Activated CD4-positive, CD25-positive, alpha-beta regulatory T cell treated with anti-CD3 and anti-CD28 coated beads, Interleukin-2, amount 50 U/mL, for 24 hours (primary cell): Measurements from ENCODE around the gene L3MBTL4.
"Not testable (repeated sequence)": the region's sequence is repeated elsewhere in the genome, so short reads cannot be mapped to it uniquely, and the experiment has no call there.

Experiments used
- ATAC-seq, 2 donors: fragments of 150-1000 bp; cut with Tn5 transposase; one replicate each; pipeline ENCODE4 v1.10.0; 2021; ENCODE audit warnings: mild to moderate bottlenecking in 1 of 2, moderate library complexity in 1 of 2

The L3MBTL4 gene

DNA sequence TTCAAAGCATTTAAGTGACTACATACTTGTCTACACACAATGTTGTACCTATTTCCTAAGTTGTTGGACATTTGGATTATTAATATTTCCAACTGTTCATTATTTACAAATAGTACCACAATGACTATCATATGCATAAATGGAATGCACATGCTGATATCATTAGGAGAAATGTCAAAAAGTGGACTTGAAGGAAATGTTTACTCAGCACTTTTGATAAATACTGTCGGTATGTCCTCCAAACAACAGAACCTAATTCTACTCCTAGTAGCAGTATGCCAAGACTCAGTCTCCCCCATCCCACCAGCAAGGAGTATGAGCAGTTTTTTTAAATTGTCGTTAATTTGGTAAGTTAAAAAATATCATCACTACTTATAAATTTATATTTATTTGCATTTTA, 116.8 kb downstream of the L3MBTL4 start:
- no peak for ATAC-seq

DNA sequence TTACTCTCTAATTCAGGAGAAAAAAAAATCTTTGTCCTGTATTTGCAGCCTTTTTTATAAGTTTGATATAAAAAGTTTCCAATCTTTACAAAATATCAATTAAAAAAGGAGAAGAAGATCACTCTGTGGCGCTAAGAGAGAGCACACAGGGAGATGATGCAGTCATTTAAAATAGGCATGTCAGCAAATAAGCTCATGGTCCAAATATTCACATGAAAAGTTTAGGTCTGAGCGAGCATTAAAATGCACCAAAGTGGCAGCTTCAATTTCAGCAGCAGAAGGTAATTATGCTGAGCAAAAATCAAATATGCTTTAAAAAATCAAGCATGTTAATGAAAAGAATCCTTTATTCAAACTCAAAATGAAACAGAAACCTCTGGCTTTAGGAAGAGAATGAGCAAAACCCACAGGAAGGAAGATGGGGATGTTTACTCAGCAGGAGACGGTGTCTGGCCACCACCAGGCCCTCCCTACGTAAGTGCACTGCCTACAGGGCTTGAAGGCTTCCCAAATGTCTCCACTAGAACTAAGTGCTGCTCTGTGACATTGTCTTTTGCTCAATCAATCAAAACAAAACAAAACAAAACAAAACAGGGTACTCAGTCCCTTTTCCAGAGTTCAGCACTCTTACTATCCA, 120.4 kb downstream of the L3MBTL4 start:
- no peak for ATAC-seq

DNA sequence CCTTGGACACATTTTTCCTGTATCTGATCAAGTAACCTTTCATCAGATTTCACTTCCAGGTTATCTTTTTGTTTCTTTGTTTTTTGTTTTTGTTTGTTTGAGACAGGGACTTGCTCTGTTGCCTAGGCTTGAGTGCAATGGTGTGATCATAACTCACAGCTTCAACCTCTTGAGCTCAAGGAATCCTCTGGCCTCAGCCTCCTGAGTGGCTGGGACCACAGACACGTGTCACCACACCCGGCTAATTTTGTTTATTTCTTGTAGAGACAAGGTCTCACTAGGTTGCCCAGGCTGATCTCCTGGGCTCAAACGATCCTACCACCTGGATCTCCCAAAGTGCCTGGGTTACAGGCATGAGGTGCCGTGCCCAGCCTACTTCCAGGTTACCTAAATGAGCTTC, 124.9 kb downstream of the L3MBTL4 start:
- no peak for ATAC-seq

DNA sequence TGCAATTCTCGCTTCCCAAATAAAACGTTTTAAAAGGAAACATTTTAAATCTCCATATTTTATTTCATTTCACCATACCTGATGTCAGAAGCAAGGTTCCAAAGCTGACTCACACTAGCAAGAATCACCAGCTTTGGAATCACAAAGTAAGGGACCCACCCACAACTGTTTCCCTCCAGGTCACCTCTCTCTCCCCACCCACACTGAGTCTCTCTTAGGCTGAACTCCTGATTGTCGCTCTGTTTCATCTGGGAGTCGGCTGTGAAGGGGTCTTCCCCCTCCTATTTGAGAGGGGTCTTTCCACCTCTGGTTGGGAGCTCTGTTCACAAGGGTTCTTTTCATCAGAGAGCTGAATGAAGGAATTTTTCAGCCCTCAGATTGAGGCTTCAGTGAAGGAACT, 128.1 kb downstream of the L3MBTL4 start:
- ATAC-seq, result no peak

DNA sequence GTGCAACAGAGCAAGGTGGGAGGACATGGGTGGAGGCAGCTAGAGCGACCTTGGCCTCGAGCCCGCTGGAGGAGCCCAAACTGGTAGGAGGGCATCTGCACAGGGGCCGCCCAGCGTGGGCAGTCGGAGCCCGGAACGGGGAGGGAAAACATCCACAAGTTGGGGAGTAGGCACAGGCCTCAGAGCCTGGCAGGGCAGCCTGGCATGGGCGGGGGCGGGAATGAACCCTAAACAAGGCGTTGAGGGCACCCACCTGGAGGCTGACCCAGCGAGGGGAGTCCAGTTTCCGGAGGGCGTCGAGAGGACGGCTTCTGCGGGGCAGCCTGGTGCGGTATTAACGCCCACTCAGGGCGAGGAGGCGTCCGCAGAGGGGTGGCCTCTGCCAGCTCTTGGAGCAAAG, 129.9 kb downstream of the L3MBTL4 start:
- no peak for ATAC-seq

DNA sequence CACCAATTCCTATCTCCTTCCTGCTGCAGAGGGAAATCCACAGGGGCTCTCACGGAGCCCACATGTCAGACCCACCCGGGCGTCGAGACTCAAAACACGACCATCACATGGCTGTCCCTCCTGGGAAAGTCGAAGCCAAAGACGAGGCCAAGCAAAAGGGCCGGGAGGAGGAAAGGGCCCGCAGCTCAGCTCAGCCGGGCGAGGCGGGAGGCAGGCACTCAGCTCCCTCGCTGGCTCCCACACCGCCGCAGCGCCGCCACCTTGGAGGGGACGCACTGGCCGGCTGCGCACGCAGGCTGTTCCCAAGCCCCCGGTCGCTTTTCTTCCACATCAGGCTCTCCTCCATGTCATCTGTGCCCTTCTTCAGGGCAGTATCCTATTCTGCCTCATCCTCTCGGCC, 130.4 kb downstream of the L3MBTL4 start:
- ATAC-seq, result no peak

DNA sequence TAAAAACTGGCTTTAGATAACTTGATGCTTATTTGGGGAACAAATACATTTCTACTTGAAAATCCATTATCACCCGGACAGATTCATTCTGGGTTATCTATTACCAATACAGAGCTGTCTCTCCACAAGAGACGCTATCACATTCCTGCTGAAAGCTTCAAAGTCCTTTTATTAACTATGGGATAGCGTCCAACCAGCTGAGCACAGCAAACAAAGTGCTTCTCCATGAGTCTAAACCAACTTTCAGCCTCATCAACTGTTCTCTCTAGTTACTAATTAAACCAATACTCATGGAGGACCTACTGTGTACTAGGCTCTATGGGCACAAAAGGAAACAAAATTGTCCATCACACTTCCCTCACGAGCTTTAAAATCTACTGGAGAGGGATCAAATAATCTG, 132.8 kb downstream of the L3MBTL4 start:
- ATAC-seq, result no peak

DNA sequence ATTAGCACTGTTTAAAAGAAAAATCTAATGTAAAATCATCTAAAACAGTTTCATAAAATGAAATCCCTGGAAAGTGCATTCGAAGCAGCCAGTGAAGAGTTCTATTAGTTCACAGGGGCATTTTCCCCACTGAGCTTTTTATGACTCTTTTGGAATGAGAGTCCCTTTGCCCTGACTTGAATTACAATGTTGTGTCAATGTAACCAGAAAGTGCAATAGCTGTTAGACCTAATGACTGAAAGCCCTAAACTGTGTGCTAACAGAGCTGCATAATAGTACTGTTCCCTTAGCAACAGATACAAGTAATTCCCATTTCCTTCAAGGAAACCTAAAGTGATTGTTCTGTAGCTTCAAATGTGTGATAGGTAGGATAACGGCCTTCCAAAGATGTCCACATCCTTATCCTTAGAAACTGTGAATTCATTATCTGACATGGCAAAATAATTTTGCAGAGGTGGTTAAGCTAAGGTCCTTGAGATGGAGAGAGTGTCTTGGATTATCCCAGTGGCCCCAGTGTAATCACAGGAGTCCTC, 134.4 kb downstream of the L3MBTL4 start:
- ATAC-seq, result no peak

DNA sequence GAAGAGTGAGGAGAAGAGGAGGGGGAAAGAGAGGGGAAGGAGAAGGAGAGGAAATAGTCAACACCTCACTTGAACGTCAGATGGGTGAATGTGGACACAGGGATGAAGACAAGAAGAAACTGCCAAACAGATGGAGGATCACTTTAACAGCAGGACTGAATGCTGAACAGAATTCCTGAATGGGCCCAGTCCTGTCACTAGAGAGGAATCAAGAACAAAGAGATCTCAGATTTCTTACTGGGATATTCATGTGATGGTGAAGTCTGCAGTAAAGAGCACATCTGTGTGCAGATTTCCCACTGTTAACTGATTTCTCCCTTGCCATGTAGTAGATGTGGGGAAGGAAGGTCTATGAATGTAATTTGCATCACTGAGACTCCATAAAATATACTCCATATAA, 135.4 kb downstream of the L3MBTL4 start:
- no peak for ATAC-seq

DNA sequence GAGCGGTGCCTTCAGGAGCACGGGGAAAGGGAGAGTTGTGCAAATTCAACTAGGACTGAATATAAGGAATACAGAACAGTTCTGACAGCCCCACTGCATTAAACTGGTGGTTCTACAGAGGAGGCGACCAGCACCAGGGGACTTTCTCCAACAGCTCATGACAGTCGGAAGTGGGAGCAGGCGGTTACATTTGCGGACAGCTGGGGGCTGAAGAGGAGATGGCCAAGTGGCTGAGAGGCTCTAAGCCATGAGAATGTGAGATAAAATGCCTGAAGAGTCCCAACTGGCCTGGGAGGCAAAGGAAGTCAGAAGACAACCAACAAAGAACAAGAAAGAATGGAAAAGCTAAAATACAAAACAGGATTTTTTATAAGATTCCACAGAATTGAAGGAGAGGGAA, 141.3 kb downstream of the L3MBTL4 start:
- ATAC-seq, result no peak

DNA sequence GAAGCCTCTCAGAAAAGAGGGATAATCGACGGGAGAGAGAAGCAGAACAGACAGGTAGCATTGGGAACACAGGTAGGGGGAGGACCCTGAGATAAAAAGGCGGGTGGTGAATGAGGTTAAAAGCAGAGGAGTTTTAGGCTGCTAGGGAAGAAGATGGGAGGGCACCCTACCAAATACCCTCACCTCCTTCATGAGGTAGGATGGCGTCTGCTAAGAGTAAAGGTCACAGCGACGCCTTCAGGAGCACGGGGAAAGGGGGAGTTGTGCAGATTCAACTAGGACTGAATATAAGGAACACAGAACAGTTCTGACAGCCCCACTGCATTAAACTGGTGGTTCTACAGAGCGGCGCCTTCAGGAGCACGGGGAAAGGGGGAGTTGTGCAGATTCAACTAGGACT, 142.6 kb downstream of the L3MBTL4 start:
- not testable (repeated sequence) for ATAC-seq

DNA sequence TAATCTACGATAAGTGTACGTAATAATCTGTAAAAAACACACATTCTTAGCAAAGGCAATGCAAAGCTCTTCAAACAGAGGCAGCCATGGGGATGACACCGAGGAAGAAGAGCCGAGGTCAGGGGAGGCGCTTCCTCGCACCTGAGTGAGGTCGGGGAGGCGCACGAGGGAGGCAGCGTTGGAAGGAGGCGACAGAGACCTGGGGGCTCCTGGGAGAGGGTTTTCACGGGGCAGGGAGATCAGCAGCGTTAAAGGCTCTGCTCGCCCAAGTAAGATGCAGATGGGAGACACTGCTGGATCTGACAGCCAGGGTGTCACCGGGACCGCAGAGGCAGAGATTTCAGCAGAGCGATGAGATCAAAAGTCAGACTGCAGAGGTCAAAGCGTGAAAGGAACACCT, 143.1 kb downstream of the L3MBTL4 start:
- no peak for ATAC-seq

DNA sequence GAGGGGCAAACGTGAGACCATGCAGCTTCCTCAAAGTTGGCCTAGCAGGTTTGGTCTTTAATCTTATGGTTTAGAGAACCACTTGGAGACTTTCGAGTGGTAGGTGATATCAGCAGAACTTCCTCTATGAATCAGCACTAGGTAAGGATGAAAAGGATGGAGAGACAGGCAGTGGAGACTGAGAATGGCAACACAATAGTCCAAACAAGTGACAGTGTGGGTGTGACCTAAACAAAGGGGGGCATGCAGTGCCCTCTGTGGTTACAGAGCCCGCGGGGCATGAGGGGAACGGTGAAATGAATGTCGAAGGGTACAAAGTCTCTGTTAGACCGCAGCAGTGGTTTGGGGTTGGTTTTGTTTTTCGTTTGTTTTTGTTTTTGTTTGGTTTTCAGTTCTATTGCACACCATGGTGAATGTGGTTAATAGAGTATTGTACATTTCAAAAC, 143.9 kb downstream of the L3MBTL4 start:
- ATAC-seq, result no peak

DNA sequence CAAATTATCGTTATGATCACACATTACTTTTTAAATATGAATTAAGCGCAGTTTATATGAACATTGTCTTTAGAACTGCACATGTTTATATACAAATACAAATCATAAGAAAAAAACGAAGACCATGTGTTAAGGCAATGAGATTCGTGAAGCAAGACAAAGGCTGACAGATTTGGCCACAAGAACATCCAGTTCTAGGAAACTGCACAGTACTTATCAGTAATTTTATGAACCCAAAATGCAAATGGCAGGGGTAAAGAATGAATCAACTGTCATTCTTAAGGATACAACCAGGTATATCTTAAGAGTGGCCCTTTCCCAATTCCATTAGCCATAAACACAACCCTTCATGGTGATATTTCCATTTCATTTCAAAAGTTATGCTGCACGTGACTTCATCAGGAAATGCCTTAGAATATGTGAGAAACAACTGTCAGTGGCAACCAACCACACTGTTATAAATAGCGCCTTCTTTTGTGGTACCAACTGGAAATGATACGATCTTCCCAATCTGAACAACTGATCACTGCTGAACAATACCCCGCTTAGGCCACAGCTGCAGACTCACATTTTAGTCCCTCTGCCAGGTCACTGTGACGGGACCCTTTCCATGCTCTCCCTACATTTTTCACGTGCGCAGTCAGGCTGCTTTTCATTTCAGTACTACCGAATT, 144.9 kb downstream of the L3MBTL4 start:
- no peak for ATAC-seq

DNA sequence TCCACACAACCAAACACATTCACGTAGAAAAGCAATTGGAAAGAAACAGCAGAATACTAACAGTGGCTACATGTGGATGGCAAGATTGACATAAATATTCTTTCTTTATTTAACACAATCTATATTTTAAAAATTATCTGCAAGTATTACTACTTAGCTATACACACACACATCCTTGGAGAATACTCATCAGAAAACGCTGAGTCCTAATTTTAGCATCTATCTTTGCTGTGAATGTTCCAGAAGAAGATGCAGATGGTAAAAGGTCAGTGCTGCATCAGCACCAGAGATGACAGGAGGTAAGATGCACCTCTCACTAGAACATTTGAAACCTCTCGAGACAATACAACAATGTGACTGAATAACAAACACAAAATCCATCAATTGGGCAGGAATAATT, 148.5 kb downstream of the L3MBTL4 start:
- ATAC-seq, result no peak

DNA sequence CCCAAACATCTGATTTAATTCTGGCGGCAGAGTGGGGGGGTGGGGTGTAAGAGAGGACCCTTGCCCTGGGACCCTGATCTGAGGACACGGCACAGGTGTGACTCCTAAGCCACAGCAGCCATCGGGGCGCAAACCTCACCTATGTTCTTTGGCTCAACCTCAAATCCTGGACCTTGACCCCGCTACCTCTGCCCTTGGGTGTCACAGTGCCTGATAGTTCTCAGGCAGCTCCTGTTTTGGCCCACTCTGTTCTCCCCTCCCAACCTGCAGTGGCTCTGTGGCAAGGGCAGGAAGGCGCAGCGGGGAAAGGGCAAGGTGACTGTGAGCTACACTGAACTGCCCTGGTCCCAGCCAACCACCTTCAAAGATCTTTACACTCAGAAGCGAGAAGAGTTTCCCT, 152.8 kb downstream of the L3MBTL4 start:
- no peak for ATAC-seq

DNA sequence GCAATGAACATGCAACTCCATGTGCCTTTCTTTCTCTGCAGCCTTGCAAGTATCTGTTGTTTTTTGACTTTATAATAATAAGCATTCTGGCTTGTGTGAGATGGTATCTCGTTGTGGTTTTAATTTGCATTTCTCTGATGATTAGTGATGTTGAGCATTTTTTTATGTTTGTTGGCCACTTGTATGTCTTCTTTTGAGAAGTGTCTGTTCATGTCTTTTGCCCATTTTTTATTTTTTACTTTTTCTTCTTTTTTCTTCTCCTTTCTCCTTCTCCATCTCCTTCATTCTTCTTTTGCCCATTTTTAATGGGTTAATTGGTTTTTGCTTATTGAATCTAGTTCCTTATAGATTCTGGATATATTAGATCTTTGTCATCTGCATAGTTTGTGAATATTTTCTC, 155.4 kb downstream of the L3MBTL4 start:
- ATAC-seq, result not testable (repeated sequence)

DNA sequence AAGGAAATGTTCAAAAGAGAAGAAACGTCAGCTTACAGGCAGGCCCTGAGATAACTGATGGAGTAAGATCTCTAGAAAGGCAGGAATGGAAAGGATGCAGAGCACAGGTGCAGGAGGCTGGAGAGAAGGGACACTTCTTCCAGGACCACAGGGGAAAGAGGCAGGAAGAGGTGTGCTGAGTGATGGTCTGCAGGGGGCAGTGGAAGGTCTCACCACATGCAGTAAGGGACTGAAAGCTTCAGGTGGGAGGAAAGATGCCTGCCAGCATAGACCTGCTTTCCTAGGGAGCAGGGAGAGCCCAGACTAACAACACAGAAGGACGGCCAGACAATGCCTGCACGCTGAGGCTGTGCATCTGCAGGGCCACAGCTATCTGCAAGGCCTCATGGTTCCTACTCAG, 156.8 kb downstream of the L3MBTL4 start:
- no peak for ATAC-seq

DNA sequence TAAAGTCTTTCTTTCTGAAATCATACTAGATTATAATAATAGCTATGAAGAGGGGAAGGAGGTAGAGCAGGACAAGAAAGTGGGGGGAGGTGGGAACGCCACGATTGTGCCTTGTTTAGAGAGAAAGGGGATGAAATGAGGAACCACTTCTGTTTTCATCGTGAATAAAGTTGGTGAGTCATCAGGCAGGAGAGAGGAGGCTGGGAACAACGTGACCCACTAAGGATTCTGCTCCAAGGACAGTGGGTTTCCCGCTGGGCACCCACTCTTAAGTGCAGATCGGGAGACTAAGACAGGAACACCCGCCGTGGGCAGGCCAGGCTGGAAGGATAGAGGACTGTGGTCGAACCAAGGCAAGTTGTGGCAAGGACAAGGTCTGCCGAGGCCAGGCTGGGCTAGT, 158.2 kb downstream of the L3MBTL4 start:
- no peak for ATAC-seq

DNA sequence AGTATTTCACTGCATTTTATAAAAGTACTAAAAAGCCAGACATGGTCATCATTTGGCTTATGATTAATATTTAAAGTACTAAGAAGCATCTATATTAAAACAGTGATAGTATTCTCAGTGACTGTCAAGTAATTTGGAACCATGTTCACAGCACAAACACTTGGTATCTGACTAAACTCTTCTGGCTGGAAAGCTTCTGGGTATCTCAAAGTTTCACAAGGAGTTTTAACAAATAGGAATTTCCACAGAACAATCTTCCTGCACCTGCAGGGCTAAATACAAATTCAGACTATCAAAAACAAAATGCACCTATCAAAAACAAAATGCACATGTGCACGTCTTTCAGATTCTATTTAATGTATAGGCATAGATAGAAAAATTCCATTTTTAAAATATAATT, 158.8 kb downstream of the L3MBTL4 start:
- ATAC-seq, result no peak

DNA sequence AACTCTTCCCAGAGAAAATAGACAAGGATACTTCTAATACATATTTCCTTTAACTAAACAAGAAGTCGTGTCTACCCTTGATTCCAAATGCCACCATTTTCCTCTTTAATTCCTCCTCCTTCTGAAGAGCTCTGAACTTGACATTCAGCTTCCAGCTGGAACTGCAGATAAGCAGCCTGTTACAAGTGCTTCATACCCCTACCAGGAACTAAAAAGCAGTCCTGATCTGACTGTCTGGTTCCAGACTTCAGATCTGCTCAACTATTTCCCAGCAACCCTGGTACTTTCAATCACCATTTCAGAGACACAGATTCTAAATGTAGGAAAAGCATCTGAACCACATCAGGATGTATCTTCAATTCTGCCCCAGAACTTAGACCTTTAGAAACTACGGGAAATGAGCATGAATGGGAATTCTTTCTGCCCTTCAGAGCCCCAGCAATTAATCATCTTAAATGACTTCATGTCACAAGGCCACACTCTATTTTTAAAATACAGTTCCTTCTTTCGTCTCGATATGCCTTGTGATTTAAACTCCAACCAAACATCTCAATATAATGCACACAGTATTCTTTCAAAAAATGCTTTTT, 159.5 kb downstream of the L3MBTL4 start:
- ATAC-seq, result no peak

DNA sequence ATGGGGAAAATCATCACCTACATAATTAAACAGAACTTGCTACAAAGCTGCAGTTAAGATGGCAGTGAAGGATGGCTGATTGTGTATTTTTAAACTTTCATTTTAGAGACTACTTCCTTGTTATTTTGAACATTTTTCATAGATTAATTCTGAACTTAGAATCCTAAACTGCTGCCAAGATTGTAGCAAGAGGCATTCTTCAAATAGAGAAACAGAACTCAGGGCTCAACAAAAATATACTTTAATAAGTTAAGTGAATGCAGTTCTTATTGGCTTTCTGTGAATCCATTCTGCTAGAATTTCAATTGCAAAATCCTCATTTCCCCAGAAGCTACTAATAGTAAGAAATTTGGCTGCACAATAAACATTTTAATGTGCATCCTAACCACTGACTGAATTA, 160.3 kb downstream of the L3MBTL4 start:
- no peak for ATAC-seq

DNA sequence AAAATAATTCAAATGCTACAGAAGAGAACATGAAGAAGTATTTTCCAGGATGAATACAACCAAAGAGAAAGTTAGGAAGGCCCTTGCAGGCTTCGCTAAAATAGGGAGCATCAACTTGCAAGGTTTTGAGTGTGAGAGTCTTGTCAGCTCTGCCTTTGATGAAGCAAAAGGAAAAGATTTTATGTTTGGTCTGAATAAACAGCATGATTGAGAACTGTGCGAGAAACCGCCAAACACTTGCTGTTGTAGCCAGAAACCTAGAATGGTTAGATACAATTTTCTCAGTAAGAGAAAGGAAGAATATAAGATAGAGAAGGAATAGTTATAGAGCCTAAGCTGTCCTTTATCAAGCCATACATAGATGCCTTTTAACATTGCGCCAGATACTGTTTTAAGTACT, 163.6 kb downstream of the L3MBTL4 start:
- ATAC-seq, result no peak

DNA sequence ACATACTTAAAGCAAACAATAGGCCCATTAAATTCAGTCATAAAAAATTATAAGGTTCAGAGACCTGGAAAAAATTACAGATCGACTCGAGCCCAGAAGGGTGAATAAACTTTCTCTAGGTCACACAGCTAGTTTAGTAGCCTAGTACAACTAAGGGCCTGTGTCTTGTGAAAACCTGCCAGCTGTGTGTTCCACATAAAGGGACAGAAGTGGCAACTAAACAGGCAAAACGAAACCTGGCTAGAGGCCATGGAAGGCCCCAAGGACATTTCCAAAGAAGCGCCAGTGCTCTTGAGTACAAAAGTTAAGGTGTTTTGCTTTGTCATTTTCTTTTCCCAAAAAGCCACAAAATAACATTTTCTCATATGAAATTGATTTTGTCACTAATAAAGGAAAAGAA, 164.9 kb downstream of the L3MBTL4 start:
- no peak for ATAC-seq
